ENCODE results near the gene EFNA5.

The EFNA5 gene

DNA sequence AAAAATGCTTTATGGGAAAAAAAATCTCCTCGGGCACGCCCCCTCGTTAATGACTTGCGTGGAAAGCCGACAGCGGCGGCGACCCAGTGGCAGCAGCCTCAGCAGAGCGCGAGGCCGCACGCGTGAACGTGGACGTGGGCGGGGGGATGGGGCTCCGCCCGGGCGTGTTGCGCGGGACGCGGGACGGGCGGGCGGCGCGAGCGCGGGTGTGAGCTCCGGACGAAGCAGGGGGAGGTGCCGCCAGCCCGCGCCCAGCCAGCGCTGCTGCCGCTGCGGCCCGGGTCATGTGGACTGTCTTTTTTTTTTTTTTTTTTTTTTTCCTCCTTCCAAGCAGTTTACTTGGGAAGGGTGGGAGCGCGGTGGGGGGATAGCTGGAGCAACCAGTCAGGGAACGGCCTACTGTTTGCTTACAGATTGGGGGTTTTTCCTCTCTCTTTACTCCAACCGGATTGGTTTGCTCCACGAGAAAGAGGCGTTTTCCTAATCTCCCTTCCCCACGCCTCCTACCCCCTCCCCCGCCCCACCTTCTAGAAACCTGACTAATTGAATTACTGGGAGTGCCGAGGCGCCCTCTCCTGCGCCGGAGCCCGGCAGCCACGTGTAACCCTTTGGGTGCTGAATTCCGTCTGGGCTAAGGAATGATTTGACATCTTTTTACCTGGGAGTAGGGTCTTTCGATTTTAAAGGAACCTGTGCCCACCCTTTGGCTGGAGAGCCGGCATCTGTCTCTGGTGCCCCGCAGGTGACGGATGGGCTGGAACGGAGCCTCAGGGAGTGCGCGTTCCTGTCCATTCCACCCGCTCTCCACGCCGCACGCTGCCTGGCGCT is 1.7 kb upstream of the EFNA5 start:
- DNase-seq (ENCODE audit: low spot score): peak; percentile 99

DNA sequence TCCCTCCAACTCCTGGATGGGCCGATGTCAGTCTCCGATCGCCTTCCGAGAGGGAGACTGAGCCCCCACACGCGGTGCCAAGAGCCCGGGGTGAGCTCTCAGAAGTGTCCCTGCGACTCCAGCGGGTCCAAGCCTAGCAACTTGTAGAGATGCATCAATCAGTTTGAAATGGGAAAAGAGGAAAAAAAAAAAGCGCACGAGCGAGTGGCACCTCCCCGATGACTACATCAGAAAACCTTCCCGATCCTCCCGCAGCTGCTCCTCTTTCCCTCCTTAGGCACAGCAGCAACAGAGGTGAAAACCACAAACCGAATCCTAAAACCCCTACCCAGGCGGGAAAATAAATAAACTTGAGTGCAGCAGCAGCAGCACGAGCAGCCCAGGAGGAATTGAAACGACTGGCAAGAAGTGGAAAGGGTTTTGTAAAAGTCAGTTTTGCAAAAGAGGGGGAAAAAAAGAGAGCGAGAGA is 1.0 kb upstream of the EFNA5 start:
- peak; percentile 88 for DNase-seq (ENCODE audit: low spot score)

DNA sequence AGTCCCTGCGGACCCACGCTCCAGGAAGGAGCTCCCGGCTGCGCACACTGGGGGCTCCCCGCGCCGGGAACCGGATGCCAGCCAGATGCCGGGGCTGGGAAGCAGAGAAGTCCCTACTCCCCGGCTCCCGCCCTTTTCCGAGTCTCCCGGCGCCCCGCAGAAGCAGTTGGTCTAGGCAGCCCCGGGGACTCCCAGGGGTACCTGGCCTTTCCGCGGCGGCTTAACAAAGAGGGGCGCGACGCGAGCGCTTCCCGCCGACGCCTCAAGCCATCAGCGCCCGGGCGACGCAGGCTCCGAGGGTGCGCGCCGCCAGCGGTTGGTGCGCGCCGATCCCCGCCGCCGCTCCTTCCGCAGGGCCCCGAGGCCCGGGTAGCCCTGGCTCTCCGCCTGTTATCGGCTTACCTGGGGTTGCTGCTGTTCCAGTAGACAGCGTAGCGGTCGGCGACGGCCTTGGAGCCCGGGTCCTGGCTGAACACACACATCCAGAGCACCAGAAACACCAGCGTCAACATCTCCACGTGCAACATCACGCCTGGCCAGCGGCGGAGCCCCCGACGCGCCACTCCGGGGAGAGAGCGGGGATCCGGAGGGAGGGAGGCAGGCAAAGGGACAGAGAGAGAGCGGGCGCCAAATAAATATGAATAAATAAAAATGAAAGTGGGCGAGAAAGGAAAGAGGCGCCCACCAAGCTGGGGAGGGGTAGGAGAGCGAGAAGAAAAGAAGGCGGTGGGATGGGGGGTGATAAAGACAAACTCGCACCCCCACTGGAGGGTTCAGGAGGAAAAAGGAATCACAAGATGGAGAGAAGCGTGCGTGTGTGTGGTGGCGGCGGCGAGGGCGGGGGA is 428 bp downstream of the EFNA5 start:
- peak; percentile 49 for DNase-seq (ENCODE audit: low spot score)

DNA sequence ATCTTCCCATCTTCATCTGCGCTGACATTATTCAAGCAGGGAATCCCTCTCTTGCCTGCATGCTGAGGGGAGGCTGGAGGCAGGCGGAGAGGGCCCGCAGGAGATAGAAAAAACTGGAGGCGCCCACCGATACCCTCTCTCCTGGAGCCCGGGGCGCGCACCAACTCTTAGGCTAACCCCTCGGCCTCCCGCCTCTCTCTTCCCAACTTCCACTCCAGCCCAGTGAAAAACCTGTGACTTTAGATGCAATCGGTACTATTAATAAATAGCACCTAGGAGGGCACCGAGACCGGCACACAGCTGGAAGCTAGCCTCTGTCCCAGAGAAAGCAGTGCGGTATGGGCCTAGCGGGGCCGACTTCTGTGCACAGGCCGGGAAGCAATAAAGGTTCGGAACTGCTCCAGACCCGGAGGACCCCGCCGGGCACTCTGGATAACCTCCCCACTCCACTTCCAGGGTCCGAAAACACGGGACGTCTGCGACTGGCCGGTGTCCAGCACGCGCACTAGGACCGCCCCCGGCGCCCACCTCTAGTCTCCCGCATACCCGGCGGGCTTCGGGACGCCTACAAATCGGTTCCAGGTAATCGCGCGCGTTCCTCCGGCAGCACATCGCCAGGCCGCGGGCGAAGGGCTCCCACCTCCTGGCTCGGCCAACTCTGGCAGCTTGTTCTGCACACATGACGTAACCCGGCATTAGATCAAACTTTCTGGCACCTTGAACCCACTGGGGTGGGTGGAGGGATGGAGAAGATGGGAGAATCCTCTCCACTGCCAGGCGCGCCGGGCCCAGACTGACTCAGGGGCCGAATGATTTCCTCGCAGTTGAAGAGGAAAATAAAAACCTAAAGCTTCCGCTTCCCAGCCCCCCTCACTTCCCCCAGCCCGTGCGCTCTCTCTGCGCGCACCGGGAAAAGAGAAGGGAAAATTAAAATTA is 1.4 kb downstream of the EFNA5 start:
- peak; percentile 59 for DNase-seq (ENCODE audit: low spot score)

DNA sequence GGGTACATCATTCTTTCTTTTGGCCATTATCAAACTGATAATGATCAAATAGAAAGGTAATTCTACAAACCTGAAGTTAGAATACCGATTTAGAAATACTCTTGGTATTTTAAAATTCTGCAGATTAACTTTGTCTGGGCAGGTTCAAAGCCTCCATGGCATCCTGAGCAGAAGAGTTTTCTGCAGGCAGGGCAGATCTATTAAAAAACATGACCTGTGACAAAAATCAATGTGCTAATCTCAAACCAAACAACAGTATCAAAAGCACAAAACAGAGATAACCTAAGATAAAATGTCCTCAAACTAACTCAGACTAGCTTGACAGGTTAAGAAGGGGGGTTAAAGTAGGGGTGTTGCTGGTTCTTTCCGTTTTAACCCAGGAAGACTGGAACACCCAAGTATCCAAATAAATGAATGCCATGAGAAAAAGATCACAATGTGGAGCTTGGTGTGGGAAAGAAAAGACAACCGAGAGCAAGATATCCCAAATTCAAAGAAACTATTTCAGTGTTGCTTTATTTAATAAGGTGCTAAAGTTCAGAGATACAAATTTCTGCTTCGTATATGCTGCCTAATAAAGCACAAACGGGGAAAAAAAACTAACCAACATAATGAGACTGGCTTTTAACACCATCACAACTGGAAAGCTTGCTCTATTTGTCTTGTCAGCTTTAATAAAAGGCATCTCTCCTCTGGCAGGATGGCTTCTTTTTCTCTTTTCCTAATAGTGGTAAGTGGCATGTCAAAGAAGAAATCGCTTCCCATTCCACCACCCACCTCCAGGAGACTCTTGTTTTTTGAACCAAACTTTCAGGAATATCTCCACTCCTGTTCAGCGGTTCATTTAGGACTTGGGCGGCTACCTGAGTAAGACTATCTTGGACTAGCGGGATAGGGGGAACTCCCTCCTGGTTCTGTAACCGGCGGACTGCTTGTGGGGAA is 2.3 kb downstream of the EFNA5 start:
- DNase-seq (ENCODE audit: low spot score): peak; percentile 28

DNA sequence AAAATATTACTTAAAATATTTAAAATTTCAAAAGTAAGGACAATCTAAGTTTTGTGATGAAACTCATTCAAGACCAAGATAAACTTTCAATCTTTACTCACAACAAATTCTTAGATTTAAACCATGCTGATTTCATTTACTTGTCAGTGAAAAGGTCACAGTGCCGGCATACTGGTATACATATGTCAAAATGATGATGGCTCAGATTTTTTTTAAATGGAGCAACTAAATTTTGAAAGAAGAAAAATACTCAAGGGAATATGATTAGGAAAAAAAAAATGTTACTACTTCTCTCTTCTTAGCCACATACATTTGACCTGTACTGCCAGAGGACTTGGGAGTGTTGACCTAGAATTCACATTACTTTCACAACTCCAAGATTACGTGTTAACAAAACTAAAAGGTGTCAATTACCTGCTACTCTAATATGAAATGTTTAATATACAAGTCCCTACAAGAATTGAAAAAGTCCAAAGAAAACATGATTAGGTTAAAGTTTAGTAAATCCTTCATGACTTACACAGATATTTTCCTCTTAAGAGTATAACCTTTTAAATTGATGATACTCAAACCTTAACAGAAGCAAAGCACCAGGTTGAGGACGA is 4.6 kb downstream of the EFNA5 start:
- no peak for DNase-seq (ENCODE audit: low spot score)

DNA sequence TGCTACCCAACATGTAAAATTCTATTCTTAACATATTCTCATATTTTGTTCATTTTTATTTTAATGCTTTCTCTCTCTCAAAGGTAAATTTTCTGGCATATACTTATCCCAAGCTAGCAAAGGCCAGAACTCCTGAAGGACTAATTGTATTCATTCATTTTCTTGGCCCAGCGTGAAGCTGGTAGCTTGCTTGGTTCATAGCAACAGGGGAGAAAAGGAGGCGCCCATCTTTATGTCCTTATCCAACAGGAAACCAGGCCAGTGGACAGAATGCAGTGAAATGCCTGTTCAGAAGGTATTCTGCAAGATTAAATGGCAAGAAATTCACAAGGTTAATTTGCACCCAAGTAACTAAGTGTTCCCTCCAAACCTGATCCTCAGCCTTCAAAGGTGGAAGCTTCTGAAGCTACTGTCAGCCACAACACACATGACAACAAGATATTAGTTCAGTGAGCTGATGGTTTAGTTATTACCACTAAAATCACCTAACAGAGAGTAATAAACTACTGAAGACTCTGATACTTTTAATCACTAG is 5.6 kb downstream of the EFNA5 start:
- no peak for DNase-seq (ENCODE audit: low spot score)

DNA sequence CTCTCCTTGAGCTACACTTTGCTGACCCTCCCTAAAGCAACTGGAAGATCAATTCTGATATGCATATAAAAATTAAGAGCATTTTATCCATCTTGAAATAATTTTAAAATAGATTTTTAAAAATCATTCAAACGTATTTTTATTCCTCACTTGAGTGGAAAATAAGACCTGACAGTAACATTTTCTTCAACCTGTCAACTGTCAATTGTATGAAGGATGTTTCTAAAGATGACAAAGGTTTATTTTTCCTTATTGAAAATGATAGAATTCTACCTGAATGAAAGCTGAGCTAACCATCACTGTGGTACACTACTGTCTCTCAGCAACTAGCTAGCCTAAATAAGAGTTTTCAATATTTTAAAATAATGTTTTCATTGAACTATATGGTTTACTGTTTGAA is 7.0 kb downstream of the EFNA5 start:
- no peak for DNase-seq (ENCODE audit: low spot score)

DNA sequence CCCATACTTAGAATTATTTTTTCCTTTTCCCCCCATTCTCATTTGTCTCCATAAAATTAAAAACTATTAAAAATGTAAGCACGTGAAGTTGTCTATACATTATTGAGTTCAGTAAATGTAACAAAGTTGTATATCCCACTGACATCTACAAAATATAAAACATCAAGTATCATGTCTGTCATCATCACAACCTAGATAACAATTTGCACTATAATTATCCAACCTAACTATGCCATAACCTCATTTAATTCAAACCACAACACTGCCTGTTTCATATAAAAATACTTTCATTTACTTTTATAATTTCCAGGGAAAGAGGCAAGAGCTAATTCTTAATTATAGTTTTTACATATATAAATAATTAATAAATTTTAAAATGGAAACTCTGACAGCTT is 9.1 kb downstream of the EFNA5 start:
- DNase-seq (ENCODE audit: low spot score): no peak

DNA sequence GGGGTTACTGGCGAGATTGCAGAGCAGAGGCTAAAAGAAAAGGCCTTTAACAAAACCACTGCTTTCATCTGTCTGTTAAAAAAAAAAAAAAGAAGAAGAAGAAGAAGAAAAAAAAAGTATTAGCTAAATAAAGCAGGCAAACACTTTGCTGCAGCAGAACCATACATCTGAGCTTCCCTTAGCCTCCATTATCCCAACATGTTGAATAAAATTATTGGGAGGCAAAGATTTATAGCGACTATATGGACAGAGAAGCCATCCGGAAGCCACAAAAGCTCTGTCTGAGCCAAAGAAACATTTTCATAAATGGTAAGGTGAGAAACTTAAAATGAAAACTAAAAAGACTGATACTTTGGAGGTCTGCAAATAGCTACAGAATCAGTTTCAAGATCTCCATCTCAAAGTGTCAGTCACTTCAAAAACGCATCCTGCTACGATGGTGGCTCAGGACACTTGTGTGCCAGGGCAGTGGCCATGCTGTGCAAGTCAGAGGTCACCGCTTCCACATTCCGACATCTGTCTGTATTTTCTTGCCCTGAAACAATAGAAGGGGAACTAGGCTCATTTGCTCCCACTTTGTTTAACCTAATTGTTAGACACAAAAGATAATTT is 9.6 kb downstream of the EFNA5 start:
- DNase-seq (ENCODE audit: low spot score): no peak

DNA sequence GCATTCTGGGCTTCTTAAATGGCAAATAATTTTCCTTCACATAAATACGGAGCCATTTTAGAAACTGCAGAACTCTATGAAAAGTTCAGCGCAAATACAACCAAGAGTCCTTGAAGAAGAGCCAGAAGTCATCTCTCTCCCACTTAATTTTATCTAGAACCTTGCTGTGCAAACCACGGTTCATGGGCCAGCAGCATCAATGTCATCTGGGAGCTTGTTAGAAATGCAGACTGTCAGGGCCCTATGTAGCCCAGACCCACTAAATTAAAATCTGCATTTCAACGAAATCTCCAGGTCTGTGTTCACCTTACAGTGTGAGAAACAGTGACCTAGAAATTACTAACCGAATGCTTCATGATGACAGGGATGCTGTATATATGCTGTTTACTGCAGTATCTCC is 12.2 kb downstream of the EFNA5 start:
- DNase-seq (ENCODE audit: low spot score): no peak

DNA sequence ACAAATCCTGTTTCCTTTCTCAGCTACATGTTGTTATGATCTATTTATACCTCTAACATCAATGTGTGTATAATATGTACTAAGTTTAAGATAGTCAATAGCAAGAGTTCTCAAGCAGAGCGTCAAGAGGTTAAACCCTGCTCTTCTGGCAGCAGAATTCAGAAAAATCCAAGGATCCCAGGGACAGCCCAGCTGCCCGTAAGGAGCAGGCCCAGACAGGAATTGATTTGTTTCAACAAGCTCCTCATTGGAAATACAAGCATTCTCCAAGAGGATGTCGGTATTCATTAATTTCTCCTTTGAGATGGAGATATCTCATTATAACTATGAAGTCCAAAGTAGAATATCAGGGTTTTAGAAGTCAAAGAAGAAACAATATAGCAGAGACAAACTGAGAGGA is 14.9 kb downstream of the EFNA5 start:
- no peak for DNase-seq (ENCODE audit: low spot score)

DNA sequence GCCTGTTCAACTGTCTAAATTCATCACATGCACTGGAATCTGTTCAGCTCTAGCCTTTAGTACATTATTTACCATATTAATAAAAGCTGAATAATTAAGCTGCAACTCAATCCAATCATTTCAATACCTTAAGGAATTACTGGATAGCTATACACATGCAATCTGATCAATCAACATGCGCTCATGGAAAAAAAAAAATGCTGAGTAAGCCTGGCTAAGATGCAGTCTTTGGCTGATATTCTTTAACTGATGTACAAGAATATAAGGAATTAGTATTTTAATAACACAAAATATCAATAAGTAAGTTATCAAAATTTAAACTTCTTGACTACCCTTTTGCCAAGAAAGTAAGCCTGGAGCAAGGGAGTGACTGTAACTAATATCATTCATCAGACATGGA is 15.9 kb downstream of the EFNA5 start:
- DNase-seq (ENCODE audit: low spot score): no peak

DNA sequence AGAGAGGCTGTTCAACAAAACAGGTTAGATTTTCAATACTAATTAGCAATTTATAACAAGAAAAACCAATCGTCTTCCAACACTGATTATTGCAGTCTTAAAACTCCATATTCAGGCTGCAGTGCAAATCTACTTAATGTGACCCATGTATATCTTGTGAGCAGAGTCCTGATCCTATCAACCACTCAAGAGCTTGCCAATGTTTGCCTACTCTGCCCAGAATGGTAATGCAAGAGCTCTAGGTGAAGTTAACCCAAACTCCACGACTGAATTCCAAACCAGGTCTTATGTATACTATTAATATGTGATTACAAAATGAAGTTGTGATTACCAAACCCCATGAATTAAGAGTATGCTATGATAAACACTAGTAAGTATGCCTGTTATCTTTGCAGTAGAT is 17.1 kb downstream of the EFNA5 start:
- no peak for DNase-seq (ENCODE audit: low spot score)

DNA sequence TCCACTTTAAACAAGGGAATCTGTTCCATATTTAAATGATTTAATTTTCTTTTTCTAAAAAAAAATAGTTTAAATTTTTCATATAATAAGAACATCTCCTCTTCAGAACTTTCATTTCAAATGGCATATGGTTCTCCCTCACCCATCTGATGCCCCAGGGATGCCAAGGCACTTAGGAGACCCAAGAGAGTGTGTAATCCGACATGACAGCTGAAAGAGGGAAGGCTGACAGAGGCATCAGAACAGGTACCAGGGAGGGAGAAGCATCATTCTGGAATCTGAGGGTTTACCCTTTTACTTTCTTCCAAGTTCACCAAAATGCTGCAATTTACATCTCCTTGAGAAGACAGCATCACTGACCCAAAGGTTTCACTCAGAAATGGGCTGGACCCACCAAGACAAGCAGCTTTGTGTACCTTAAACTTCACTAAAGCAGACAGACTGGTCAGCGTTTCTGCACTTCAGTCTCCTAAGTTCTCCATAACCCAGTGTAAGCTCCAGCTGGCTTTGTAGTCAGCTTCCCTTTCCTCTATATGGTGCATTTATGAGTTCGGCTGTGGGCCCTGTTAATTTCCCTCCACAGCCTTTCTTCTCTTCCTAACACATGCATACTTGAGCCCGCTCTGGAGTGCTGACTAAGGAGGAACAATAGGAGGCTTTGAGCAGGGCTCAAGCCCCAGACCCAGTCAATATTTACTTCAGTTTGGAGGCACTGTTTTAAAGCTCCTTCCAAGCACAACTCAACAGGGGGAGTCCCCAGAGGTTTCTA is 17.7 kb downstream of the EFNA5 start:
- no peak for DNase-seq (ENCODE audit: low spot score)

DNA sequence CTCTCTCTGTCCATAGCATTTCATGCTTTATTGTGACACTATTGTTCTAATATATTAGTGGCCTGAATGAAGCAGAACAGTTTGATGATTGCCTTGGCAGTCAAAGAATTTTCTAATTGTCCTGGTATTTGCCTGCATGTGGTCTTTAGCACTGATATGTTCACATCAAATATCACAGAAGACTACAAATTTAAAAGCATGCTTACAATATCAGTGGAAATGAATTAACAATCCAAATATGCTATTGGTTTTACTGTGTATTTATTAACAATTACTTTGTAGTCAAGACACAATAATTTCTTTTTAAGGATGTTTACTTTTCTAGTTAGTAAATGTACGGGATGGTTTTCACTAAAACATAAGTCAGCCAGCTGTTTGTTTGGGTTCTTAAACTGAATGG is 18.3 kb downstream of the EFNA5 start:
- DNase-seq (ENCODE audit: low spot score): no peak

DNA sequence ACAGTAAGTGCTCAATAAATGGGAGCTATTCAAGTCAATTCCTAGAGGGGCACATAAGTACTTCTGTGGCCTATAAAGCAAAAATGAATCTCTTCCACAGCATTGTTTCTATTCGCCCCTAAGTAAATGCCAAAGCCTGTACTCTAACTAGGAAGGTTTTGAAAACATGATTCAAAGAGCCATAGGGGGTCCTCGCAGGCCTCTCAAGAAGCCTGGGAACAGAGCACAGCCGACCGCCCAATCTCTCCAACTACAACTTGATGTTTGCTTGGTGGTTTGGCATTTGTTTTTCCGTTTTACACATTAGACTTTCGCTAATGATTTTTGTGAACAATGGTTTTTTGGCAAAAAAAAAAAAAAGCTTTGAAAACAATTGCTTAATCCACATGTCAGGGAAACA is 19.4 kb downstream of the EFNA5 start:
- no peak for DNase-seq (ENCODE audit: low spot score)

DNA sequence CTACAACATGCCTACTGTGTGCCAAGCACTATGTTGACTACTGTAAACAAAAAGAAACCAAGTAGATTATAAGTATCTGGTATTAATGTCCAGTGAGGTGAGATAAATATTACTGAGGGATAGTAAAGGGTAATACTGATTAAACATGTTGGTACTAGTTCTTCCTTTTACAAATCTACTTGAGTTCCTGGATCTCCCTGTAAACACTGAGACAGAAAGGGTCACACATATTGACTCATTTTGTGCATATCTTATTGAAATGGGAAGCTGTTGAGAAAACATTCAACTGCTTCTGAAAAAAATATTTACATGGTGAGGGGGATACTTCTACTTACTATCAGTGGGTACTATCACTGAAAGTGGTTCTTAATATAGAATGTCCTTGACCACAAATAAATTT is 24.3 kb downstream of the EFNA5 start:
- DNase-seq (ENCODE audit: low spot score): peak; percentile 13

DNA sequence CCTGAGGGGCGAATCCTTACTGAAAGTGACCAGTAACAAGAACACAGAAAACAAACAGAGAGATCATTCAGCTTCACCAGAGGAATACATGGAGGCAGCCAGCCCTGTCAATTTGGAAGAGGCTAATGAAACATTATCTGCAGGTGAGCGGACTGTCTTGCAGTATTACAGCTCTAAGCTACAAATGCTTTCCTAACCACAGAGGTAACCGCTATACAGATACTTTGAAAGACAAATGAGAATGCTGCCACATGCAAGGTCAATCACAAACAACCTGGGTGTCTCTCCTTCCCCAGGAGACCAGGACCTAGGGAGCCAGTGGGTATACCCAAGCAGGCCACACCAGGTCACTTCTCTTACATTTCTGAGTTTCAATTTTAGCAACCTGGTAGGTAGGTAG is 30.2 kb downstream of the EFNA5 start:
- DNase-seq (ENCODE audit: low spot score): no peak
